RWPE1 (cell line): ENCODE results near the gene HPSE2.
A peak's percentile ranks its signal among the peaks of the same experiment; 100 is the strongest.

Source experiments
- CTCF ChIA-PET: fragments of 350-600 bp; sonication (Branson Sonifier 250); formaldehyde crosslinking; extraction: SDS; loops from one replicate; lab custom pipeline; 2021; lab: Yijun Ruan, JAX
- POLR2A ChIA-PET: fragments of 400-600 bp; formaldehyde crosslinking; extraction: SDS; loops from one replicate; lab custom pipeline; 2020; ENCODE audit warnings: antibody characterized with exemption; ENCODE audit not compliant: low non-redundant PET; lab: Yijun Ruan, JAX
- DNase-seq: peaks from one replicate; pipeline ENCODE4 v3.0.0; 2012; ENCODE audit warnings: low spot score
- H3K27ac ChIP-seq: fragments of 450-650 bp; 2 replicates; pipeline ENCODE4 v1.5.1; 2017
- CTCF ChIP-seq: fragments of 450-650 bp; conservative IDR thresholded peaks from 2 replicates; pipeline ENCODE4 v1.5.1; 2017; ENCODE audit warnings: low read depth, mild to moderate bottlenecking

Gene HPSE2

GRCh38 chr10:98446151-98446660 is 789.4 kb downstream of the HPSE2 start:
- DNase-seq = peak; percentile 56
- ChIA-PET POLR2A (interaction anchor here (0.9 to 1.7 kb wide), 2 partner anchors 11 to 21 kb away, joined by 3 to 4 read pairs; no protein-coding TSS in a partner anchor), CTCF (interaction anchor here (0.7 to 1.3 kb wide), 3 partner anchors 31 to 946 kb away, joined by 3 to 5 read pairs (median 4); partner anchors contain the start of gene PYROXD2)
- H3K27ac ChIP-seq = peak overlapping the region; percentile 81
- TF ChIP-seq CTCF = no peak

GRCh38 chr10:98445200-98445812 is 790.3 kb downstream of the HPSE2 start:
- no peak for TF ChIP-seq CTCF
- H3K27ac ChIP-seq = peak overlapping the region; percentile 81
- CTCF ChIA-PET = interaction anchor here (0.6 to 1.3 kb wide), 4 partner anchors 20 to 1924 kb away, joined by 3 to 4 read pairs (median 3); partner anchors contain the start of gene PYROXD2
- no peak for DNase-seq
- POLR2A ChIA-PET = interaction anchor here (0.9 to 1.7 kb wide), 2 partner anchors 10 to 22 kb away, joined by 3 to 4 read pairs; no protein-coding TSS in a partner anchor

GRCh38 chr10:98444314-98445006 is 791.2 kb downstream of the HPSE2 start:
- CTCF ChIA-PET = interaction anchor here (0.6 to 1.1 kb wide), 2 partner anchors 19 to 1925 kb away, joined by 3 read pairs; no protein-coding TSS in a partner anchor
- peak overlapping the region; percentile 81; the same call in 1 of the 2 replicates for H3K27ac ChIP-seq
- POLR2A ChIA-PET = interaction anchor here (1.7 kb wide), 1 partner anchor 9 kb away, joined by 4 read pairs; no protein-coding TSS in a partner anchor
- no peak for DNase-seq
- no peak for TF ChIP-seq CTCF

GRCh38 chr10:98438715-98439114 is 796.9 kb downstream of the HPSE2 start:
- CTCF ChIA-PET = no interaction called here
- no peak for DNase-seq
- no peak overlapping the region for H3K27ac ChIP-seq
- no peak for TF ChIP-seq CTCF
- POLR2A ChIA-PET = no interaction called here

GRCh38 chr10:98436704-98437103 is 798.9 kb downstream of the HPSE2 start:
- TF ChIP-seq CTCF = no peak
- POLR2A ChIA-PET = no interaction called here
- H3K27ac ChIP-seq = no peak overlapping the region
- CTCF ChIA-PET = interaction anchor here (1.1 kb wide), 1 partner anchor 18 kb away, joined by 4 read pairs; no protein-coding TSS in a partner anchor
- DNase-seq = no peak

- no peak overlapping the region for H3K27ac ChIP-seq
- no peak for DNase-seq
- ChIA-PET POLR2A (interaction anchor here (1.1 kb wide), 1 partner anchor 10 kb away, joined by 4 read pairs; no protein-coding TSS in a partner anchor), CTCF (interaction anchor here (0.8 to 2.8 kb wide), 2 partner anchors 9 to 28 kb away, joined by 3 to 9 read pairs; no protein-coding TSS in a partner anchor)
- no peak for TF ChIP-seq CTCF
These were observed 800.5 kb downstream of the HPSE2 start for GRCh38 chr10:98435178-98435577.
